Transverse colon (tissue), 4 donors: ENCODE measurements around the gene LATS2. TPM values are rescaled to one million over a fixed set of nuclear protein-coding genes. Genes with fewer than 3 reads are reported as not detected.
"Not testable (repeated sequence)": the region's sequence is repeated elsewhere in the genome, so short reads cannot be mapped to it uniquely, and the experiment has no call there.

ENCODE experiments used
- DNase-seq: peaks from one replicate; pipeline ENCODE4 v3.0.0-alpha.2; 2019
- H3K27ac ChIP-seq, 4 donors: fragments of 200-600 bp; sonication (generic); 2 replicates each; pipeline ENCODE4 v1.5.1; 2016 to 2018; ENCODE audit warnings: inconsistent platforms in 4 of 4
- H3K27me3 ChIP-seq: fragments of 200-600 bp; sonication (generic); 2 replicates; pipeline ENCODE4 v1.5.1; 2017; ENCODE audit warnings: inconsistent platforms
- H3K36me3 ChIP-seq, 4 donors: fragments of 200-600 bp; sonication (generic); 2 replicates each; pipeline ENCODE4 v1.5.1; 2017 to 2019; ENCODE audit warnings: inconsistent platforms in 4 of 4
- H3K4me1 ChIP-seq, 4 donors: fragments of 200-600 bp; sonication (generic); 2 replicates each; pipeline ENCODE4 v1.5.1; 2017 to 2020; ENCODE audit warnings: inconsistent platforms in 4 of 4
- H3K4me3 ChIP-seq, 4 donors: fragments of 200-600 bp; sonication (generic); 1 replicate in 1 of 4; 2 replicates in 3 of 4; pipeline versions ENCODE4 v1.5.1 to v1.6.1; 2017 to 2019; ENCODE audit warnings: inconsistent platforms in 4 of 4
- H3K9me3 ChIP-seq, 2 donors: fragments of 200-600 bp; sonication (generic); 2 replicates each; pipeline ENCODE4 v1.5.1; 2017 to 2019; ENCODE audit warnings: inconsistent platforms in 2 of 2
- EP300 ChIP-seq: sonication (generic); formaldehyde crosslinking; IDR thresholded peaks from one replicate; pipeline ENCODE4 v1.6.1; 2017; ENCODE audit warnings: antibody characterized with exemption, low read depth
- POLR2A ChIP-seq: fragments of 450-650 bp; IDR thresholded peaks from one replicate; pipeline ENCODE4 v1.6.1; 2016; ENCODE audit warnings: antibody characterized with exemption, mild to moderate bottlenecking, moderate library complexity
- POLR2AphosphoS5 ChIP-seq, 3 donors: sonication (generic); formaldehyde crosslinking; IDR thresholded peaks; one replicate each; pipeline ENCODE4 v1.6.1; 2016; ENCODE audit warnings: antibody characterized with exemption in 3 of 3
- WGBS, 2 donors: methylation state at CpG; one replicate each; pipeline ENCODE4 v1.1.5; 2018; ENCODE audit warnings: low coverage in 1 of 2; 5-methylcytosine and 5-hydroxymethylcytosine counted together
- in situ Hi-C, 4 donors: fragments of 200-750 bp; cut with MboI; loops; one replicate each; pipeline versions ENCODE4 v1.15.0 to v1.15.1; 2017; ENCODE audit warnings: low sequenced_read_pairs in 3 of 4, low pct_ligation_motif_present in 1 of 4, low pct_unique_long_range_greater_than_20kb in 1 of 4
- intact Hi-C: fragments of 100-400 bp; cut with DNase I; formaldehyde crosslinking; loops from one replicate; pipeline ENCODE4 v1.15.1; 2023; ENCODE audit warnings: low total_unique reads
- total RNA-seq, 4 donors: library from RNA; depleted of rRNA; stranded (reverse); fragments of >200 nt; gene quantifications; one replicate each; pipeline ENCODE4 v1.1.0, GENCODE V29; 2016
- TF ChIP-seq, protein P1 (sequence below), 5 experiments: fragments of 200-600 bp in 3 of 5; fragments of 450-650 bp in 2 of 5; sonication (generic) in 3 of 5; IDR thresholded peaks; 1 replicate in 2 of 5; 2 replicates in 3 of 5; pipeline ENCODE4 v1.5.1; 2016 to 2017; ENCODE audit warnings: antibody characterized with exemption in 5 of 5, inconsistent platforms in 3 of 5, mild to moderate bottlenecking in 2 of 5, moderate library complexity in 1 of 5

Gene LATS2
- total RNA-seq, 4 donors from 2014 or later = 8.9 to 15.7 (median 12.5) TPM

DNA sequence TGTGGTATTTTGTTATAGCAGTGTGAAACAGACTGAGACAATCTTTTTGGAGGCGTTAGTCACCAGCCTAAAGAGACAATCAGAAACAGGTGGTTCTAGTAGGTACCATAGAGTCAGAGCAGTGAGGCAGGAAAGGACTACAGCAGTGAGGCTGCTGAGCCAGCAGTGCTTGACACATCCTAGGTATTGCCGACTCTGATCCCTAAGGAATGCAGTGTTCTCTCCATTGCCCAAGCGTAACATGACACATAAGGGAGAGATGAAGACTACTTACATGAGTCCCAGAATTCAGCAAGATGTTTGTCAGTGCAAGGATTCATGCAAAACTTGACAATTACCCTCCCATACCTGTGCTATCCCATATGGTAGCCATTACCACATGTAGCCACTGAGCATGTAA is 96.5 kb downstream of the LATS2 start:
- DNase-seq = no peak
- TF ChIP-seq POLR2A = no peak
- TF ChIP-seq, protein P1, sequence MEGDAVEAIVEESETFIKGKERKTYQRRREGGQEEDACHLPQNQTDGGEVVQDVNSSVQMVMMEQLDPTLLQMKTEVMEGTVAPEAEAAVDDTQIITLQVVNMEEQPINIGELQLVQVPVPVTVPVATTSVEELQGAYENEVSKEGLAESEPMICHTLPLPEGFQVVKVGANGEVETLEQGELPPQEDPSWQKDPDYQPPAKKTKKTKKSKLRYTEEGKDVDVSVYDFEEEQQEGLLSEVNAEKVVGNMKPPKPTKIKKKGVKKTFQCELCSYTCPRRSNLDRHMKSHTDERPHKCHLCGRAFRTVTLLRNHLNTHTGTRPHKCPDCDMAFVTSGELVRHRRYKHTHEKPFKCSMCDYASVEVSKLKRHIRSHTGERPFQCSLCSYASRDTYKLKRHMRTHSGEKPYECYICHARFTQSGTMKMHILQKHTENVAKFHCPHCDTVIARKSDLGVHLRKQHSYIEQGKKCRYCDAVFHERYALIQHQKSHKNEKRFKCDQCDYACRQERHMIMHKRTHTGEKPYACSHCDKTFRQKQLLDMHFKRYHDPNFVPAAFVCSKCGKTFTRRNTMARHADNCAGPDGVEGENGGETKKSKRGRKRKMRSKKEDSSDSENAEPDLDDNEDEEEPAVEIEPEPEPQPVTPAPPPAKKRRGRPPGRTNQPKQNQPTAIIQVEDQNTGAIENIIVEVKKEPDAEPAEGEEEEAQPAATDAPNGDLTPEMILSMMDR (IDR thresholded peaks at IDR 0.05) = no peak
- TF ChIP-seq EP300 = no peak
- TF ChIP-seq POLR2AphosphoS5 (IDR thresholded peaks at IDR 0.05) = no peak
- peaks cover 0 to 5% (median 0%) of the 10 kb centered on the region in 4 donors for H3K4me1 ChIP-seq
- no peaks in the 10 kb centered on the region for H3K27me3 ChIP-seq
- intact Hi-C loops (no loop called here), in situ Hi-C loops (no loop called here)
- H3K4me3 ChIP-seq = no peak overlapping the region
- H3K9me3 ChIP-seq = no peaks in the 10 kb centered on the region
- H3K36me3 ChIP-seq = no peaks in the 10 kb centered on the region
- no peak overlapping the region for H3K27ac ChIP-seq
- 82 to 86% methylated on average over 2 to 3 of the region's 3 CpGs for WGBS, 2 donors

DNA sequence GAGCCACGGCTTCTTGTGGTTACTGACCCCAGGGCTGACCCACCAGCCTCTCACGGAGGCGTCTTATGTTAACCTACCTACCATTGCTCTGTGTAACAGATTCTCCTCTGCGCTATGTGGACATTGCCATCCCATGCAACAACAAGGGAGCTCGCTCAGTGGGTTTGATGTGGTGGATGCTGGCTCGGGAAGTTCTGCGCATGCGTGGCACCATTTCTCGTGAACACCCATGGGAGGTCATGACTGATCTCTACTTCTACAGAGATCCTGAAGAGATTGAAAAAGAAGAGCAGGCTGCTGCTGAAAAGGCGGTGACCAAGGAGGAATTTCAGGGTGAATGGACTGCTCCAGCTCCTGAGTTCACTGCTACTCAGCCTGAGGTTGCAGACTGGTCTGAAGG is 99.7 kb downstream of the LATS2 start:
- in situ Hi-C loops, H3K27ac ChIP-seq, H3K36me3 ChIP-seq, DNase-seq, H3K4me3 ChIP-seq, H3K4me1 ChIP-seq, intact Hi-C loops, H3K9me3 ChIP-seq, H3K27me3 ChIP-seq: not testable (repeated sequence)
- 92% methylated on average over 10 of the region's 10 CpGs; no CpG with 5 or more reads in 1 of the 2 donors for WGBS, 2 donors

- WGBS, 2 donors = 35 to 37% methylated on average over 10 to 14 of the region's 14 CpGs
- Histone ChIP-seq H3K27me3 (no peaks in the 10 kb centered on the region), H3K36me3 (no peaks in the 10 kb centered on the region), H3K27ac (no peak overlapping the region), H3K4me3 (no peak overlapping the region), H3K9me3 (no peaks in the 10 kb centered on the region), H3K4me1 (peaks cover 0 to 5% (median 0%) of the 10 kb centered on the region in 4 donors)
- peak; percentile 30 for DNase-seq
- intact Hi-C loops (no loop called here), in situ Hi-C loops (no loop called here)
- TF ChIP-seq, protein P1 (IDR thresholded peaks at IDR 0.05) = no peak
- TF ChIP-seq POLR2A = no peak
- no peak for TF ChIP-seq POLR2AphosphoS5 (IDR thresholded peaks at IDR 0.05)
- TF ChIP-seq EP300 = no peak
These were observed 100.6 kb downstream of the LATS2 start for GRCh38 chr13:20960663-20961309.

- H3K4me3 ChIP-seq, H3K27ac ChIP-seq, H3K36me3 ChIP-seq, DNase-seq, H3K4me1 ChIP-seq, intact Hi-C loops, in situ Hi-C loops, H3K9me3 ChIP-seq: not testable (repeated sequence)
- H3K27me3 ChIP-seq = peaks cover 14% of the 10 kb centered on the region
- WGBS, 2 donors = 78 to 88% methylated on average over 4 to 10 of the region's 10 CpGs
These were observed 104.3 kb downstream of the LATS2 start for GRCh38 chr13:20957049-20957620.

- no peak for TF ChIP-seq EP300
- no peaks in the 10 kb centered on the region for H3K36me3 ChIP-seq
- WGBS, 2 donors = 90 to 100% methylated on average over 1 to 6 of the region's 6 CpGs
- DNase-seq = no peak
- peaks cover 0 to under 1% (median 0%) of the 10 kb centered on the region in 4 donors for H3K4me1 ChIP-seq
- no peak overlapping the region for H3K27ac ChIP-seq
- no peaks in the 10 kb centered on the region for H3K9me3 ChIP-seq
- no peak overlapping the region for H3K4me3 ChIP-seq
- H3K27me3 ChIP-seq = peaks cover 14% of the 10 kb centered on the region
- intact Hi-C loops (no loop called here), in situ Hi-C loops (no loop called here)
These were observed 105.9 kb downstream of the LATS2 start for GRCh38 chr13:20955496-20955895.
